IMR-90 (cell line): ENCODE results near the gene SRRM3. TPM values are rescaled to one million over a fixed set of nuclear protein-coding genes. Genes with fewer than 3 reads are reported as not detected.

Experiments
- ATAC-seq: fragments of 200-7000 bp; cut with Tn5 transposase; 2 replicates; pipeline ENCODE4 v1.9.1; 2020; ENCODE audit warnings: low read depth, mild to moderate bottlenecking, moderate library complexity
- BruUV-seq: library from RNA; stranded (reverse); fragments of 400-500 nt; replicated peaks from 2 replicates; lab custom pipeline; 2021; lab: Mats Ljungman, UMichigan
- CTCF ChIA-PET: fragments of 300-600 bp; formaldehyde crosslinking; extraction: SDS; loops from one replicate; lab custom pipeline; 2021; ENCODE audit warnings: antibody characterized with exemption; lab: Yijun Ruan, JAX
- POLR2A ChIA-PET: fragments of 300-600 bp; sonication (Branson Sonifier 250); formaldehyde crosslinking; loops from one replicate; lab custom pipeline; 2022; ENCODE audit warnings: antibody characterized with exemption; ENCODE audit not compliant: unreplicated experiment; lab: Charles Lee
- DNase-seq: peaks from one replicate; pipeline ENCODE4 v3.0.0; 2013
- H2AFZ ChIP-seq: replicated peaks from 2 replicates; pipeline ENCODE3; 2013; ENCODE audit warnings: low read length, mild to moderate bottlenecking; ENCODE audit not compliant: poor library complexity
- H2AK5ac ChIP-seq: 2 replicates; pipeline ENCODE4 v1.6.1; 2013; ENCODE audit warnings: low read depth, low read length, inconsistent platforms
- H2AK9ac ChIP-seq: replicated peaks from 2 replicates; pipeline ENCODE3; 2013; ENCODE audit warnings: mild to moderate bottlenecking, low read depth, low read length, moderate library complexity; ENCODE audit not compliant: poor library complexity
- H2BK120ac ChIP-seq: 2 replicates; pipeline ENCODE4 v1.6.1; 2013; ENCODE audit warnings: low read depth, low read length, inconsistent platforms
- H2BK15ac ChIP-seq: 3 replicates; pipeline ENCODE4 v1.6.1; 2013; ENCODE audit warnings: low read depth, low read length, inconsistent platforms
- H2BK20ac ChIP-seq: 2 replicates; pipeline ENCODE4 v1.6.1; 2013; ENCODE audit warnings: low read depth, mild to moderate bottlenecking, inconsistent platforms, low read length, moderate library complexity
- H2BK5ac ChIP-seq: 2 replicates; pipeline ENCODE4 v1.6.1; 2013; ENCODE audit warnings: mild to moderate bottlenecking, low read depth, low read length, inconsistent platforms; ENCODE audit not compliant: poor library complexity, severe bottlenecking
- H3K14ac ChIP-seq: replicated peaks from 2 replicates; pipeline ENCODE4 v1.6.1; 2013; ENCODE audit warnings: low read depth, low read length, inconsistent platforms
- H3K18ac ChIP-seq: 2 replicates; pipeline ENCODE4 v1.6.1; 2013; ENCODE audit warnings: low read depth, low read length, control low read depth
- H3K23ac ChIP-seq: 2 replicates; pipeline ENCODE4 v1.6.1; 2013; ENCODE audit warnings: low read depth, low read length, inconsistent platforms
- H3K27ac ChIP-seq: 2 replicates; pipeline ENCODE4 v1.5.1; 2013; ENCODE audit warnings: mild to moderate bottlenecking, control low read depth, low read length; ENCODE audit not compliant: insufficient read depth
- H3K27me3 ChIP-seq: 2 replicates; pipeline ENCODE4 v1.6.1; 2013; ENCODE audit warnings: low read length; ENCODE audit not compliant: control insufficient read depth, insufficient read depth
- H3K36me3 ChIP-seq: 2 replicates; pipeline ENCODE4 v1.6.1; 2013; ENCODE audit warnings: low read length, mixed read lengths; ENCODE audit not compliant: control insufficient read depth, insufficient read depth
- H3K4ac ChIP-seq: 2 replicates; pipeline ENCODE4 v1.6.1; 2013; ENCODE audit warnings: low read depth, low read length, inconsistent platforms
- H3K4me1 ChIP-seq: 2 replicates; pipeline ENCODE4 v1.6.1; 2013; ENCODE audit warnings: low read length, mixed read lengths; ENCODE audit not compliant: control insufficient read depth, insufficient read depth
- H3K4me2 ChIP-seq: 2 replicates; pipeline ENCODE4 v1.6.1; 2013; ENCODE audit warnings: low read depth, mild to moderate bottlenecking, control low read depth, low read length, moderate library complexity
- H3K4me3 ChIP-seq: 2 replicates; pipeline ENCODE4 v1.5.1; 2013; ENCODE audit warnings: low read depth, mild to moderate bottlenecking, control low read depth, low read length, moderate library complexity; ENCODE audit not compliant: insufficient read depth
- H3K56ac ChIP-seq: 2 replicates; pipeline ENCODE4 v1.6.1; 2013; ENCODE audit warnings: low read length, inconsistent platforms; ENCODE audit not compliant: insufficient read depth; ENCODE audit errors: extremely low read depth
- H3K79me1 ChIP-seq, 2 experiments: 2 replicates each; pipeline ENCODE4 v1.6.1; 2013; ENCODE audit warnings: low read length in 2 of 2, inconsistent platforms in 1 of 2, low read depth in 1 of 2
- H3K9ac ChIP-seq: 2 replicates; pipeline ENCODE4 v1.6.1; 2013; ENCODE audit warnings: low read depth, low read length, control low read depth
- H3K9me1 ChIP-seq: 2 replicates; pipeline ENCODE4 v1.6.1; 2013; ENCODE audit warnings: low read length, inconsistent platforms; ENCODE audit not compliant: insufficient read depth
- H3K9me3 ChIP-seq: 2 replicates; pipeline ENCODE4 v1.6.1; 2013; ENCODE audit warnings: low read length; ENCODE audit not compliant: control insufficient read depth, insufficient read depth
- H4K20me1 ChIP-seq: 2 replicates; pipeline ENCODE4 v1.6.1; 2013; ENCODE audit warnings: low read length, inconsistent platforms; ENCODE audit not compliant: insufficient read depth
- H4K5ac ChIP-seq: 2 replicates; pipeline ENCODE4 v1.6.1; 2013; ENCODE audit warnings: mild to moderate bottlenecking, low read depth, low read length, control low read depth
- H4K8ac ChIP-seq, 2 experiments: 2 replicates each; pipeline ENCODE4 v1.6.1; 2013; ENCODE audit warnings: low read depth in 2 of 2, low read length in 2 of 2, control low read depth in 1 of 2, inconsistent platforms in 1 of 2
- H4K91ac ChIP-seq: 2 replicates; pipeline ENCODE4 v1.6.1; 2013; ENCODE audit warnings: low read depth, low read length, inconsistent platforms; ENCODE audit not compliant: insufficient read depth
- FOS ChIP-seq: fragments of 150-350 bp; IDR thresholded peaks from 2 replicates; pipeline ENCODE4 v1.6.1; 2016; ENCODE audit warnings: low read depth, low read length
- NFE2L2 ChIP-seq: fragments of 150-350 bp; IDR thresholded peaks from 2 replicates; pipeline ENCODE4 v1.6.1; 2016; ENCODE audit warnings: low read depth, mild to moderate bottlenecking, low read length
- WGBS, 2 experiments: methylation state at CpG; one replicate each; pipeline versions ENCODE4 v1.1.5 to v1.1.7; 2013; ENCODE audit warnings: missing lambda C conversion rate in 2 of 2; ENCODE audit not compliant: insufficient read length in 1 of 2; ENCODE audit errors: extremely low coverage in 2 of 2; 5-methylcytosine and 5-hydroxymethylcytosine counted together
- dilution Hi-C: fragments of 300-500 bp; cut with HindIII; formaldehyde crosslinking; loops from one replicate; pipeline ENCODE4 v1.14.3; 2018; ENCODE audit warnings: low sequenced_read_pairs; ENCODE audit not compliant: unreplicated experiment
- in situ Hi-C: fragments of 300-500 bp; cut with MboI; formaldehyde crosslinking; loops from 3 replicates; pipeline ENCODE4 v1.14.3; 2019; ENCODE audit warnings: low sequenced_read_pairs, inconsistent platforms, mixed read lengths
- intact Hi-C: fragments of 100-400 bp; cut with micrococcal nuclease; formaldehyde crosslinking; loops from 2 replicates; pipeline ENCODE4 v1.10.0; 2022
- polyA plus RNA-seq, 3 experiments: library from polyadenylated mRNA; depleted of rRNA; stranded (reverse); fragments of >200 nt; gene quantifications; 2 replicates each; pipeline ENCODE4 v1.2.3, GENCODE V29; 2012; ENCODE audit warnings: low replicate concordance in 1 of 3
- total RNA-seq: library from RNA; depleted of rRNA; stranded (reverse); fragments of >200 nt; gene quantifications from 2 replicates; pipeline ENCODE4 v1.2.3, GENCODE V29; 2012

Gene SRRM3
- total and polyA plus RNA-seq, 2 of the 4 experiments (the other 2 are of a cell fraction) = 0.18 to 2.5 TPM

GRCh38 chr7:76209310-76209709, 7.6 kb downstream of the SRRM3 start:
- H2BK120ac ChIP-seq = no peak overlapping the region
- H3K9me1 ChIP-seq = no peaks in the 10 kb centered on the region
- H3K9me3 ChIP-seq = no peaks in the 10 kb centered on the region
- H2AFZ ChIP-seq = no peak overlapping the region
- intact Hi-C loops = no loop called here
- TF ChIP-seq FOS (no peak), NFE2L2 (no peak)
- no peak overlapping the region for H2AK9ac ChIP-seq
- dilution Hi-C loops = no loop called here
- no peak overlapping the region for H3K27ac ChIP-seq
- H3K14ac ChIP-seq = no peak overlapping the region
- ChIA-PET CTCF (no interaction called here), POLR2A (no interaction called here)
- DNase-seq (no peak), ATAC-seq (no peak)
- H3K4me1 ChIP-seq = no peaks in the 10 kb centered on the region
- H2BK20ac ChIP-seq = no peak overlapping the region
- no peak overlapping the region for H3K4me3 ChIP-seq
- no peak overlapping the region for H3K4ac ChIP-seq
- no peak overlapping the region for H4K8ac ChIP-seq
- H2BK15ac ChIP-seq = no peak overlapping the region
- no peak overlapping the region for H3K23ac ChIP-seq
- in situ Hi-C loops = no loop called here
- H3K4me2 ChIP-seq = no peak overlapping the region
- no peak overlapping the region for H3K9ac ChIP-seq
- no peaks in the 10 kb centered on the region; the same call in 1 of the 2 replicates for H4K20me1 ChIP-seq
- no TSS peak for BruUV-seq
- no peak overlapping the region for H2BK5ac ChIP-seq
- H3K79me1 ChIP-seq = no peaks in the 10 kb centered on the region
- H3K18ac ChIP-seq = no peak overlapping the region
- H4K91ac ChIP-seq = no peak overlapping the region
- H2AK5ac ChIP-seq = no peak overlapping the region
- WGBS, 2 experiments = 0% methylated on average over 1 of the region's 1 CpG; no CpG with 5 or more reads in 1 of the 2 experiments
- H3K27me3 ChIP-seq = peaks cover 30% of the 10 kb centered on the region
- no peak overlapping the region for H4K5ac ChIP-seq
- H3K36me3 ChIP-seq = no peaks in the 10 kb centered on the region
- no peak overlapping the region for H3K56ac ChIP-seq
